GM18870 (cell line): ENCODE data around the gene MND1.

Experiments
- ATAC-seq: cut with Tn5 transposase; IDR thresholded peaks from one replicate; pipeline ENCODE4 v1.9.1; 2021; ENCODE audit warnings: moderate library complexity; ENCODE audit not compliant: unreplicated experiment

Gene MND1

GRCh38 chr4:153344131-153345011, at the start of gene MND1:
Gene MND1 (plus strand): TSS chr4:153344688. CDS start chr4:153344738, 50 bp downstream.
- peak; percentile 45 for ATAC-seq

- ATAC-seq: no peak
Measured at GRCh38 chr4:153295131-153295755, 49.2 kb upstream of the MND1 start.

GRCh38 chr4:153296040-153296823, 48.3 kb upstream of the MND1 start:
- no peak for ATAC-seq

- ATAC-seq: no peak
Measured at GRCh38 chr4:153297116-153297515, 47.4 kb upstream of the MND1 start.

GRCh38 chr4:153310793-153311192, 33.7 kb upstream of the MND1 start:
- no peak for ATAC-seq

GRCh38 chr4:153314915-153315314, 29.6 kb upstream of the MND1 start:
- ATAC-seq: no peak

GRCh38 chr4:153318696-153319320, 25.7 kb upstream of the MND1 start:
- ATAC-seq: no peak

- ATAC-seq: no peak
Measured at GRCh38 chr4:153322791-153323190, 21.7 kb upstream of the MND1 start.

- no peak for ATAC-seq
Measured at GRCh38 chr4:153324046-153324445, 20.4 kb upstream of the MND1 start.

GRCh38 chr4:153325558-153325957, 18.9 kb upstream of the MND1 start:
- no peak for ATAC-seq

GRCh38 chr4:153326513-153326912, 18.0 kb upstream of the MND1 start:
- no peak for ATAC-seq

- ATAC-seq: no peak
Measured at GRCh38 chr4:153327247-153327646, 17.2 kb upstream of the MND1 start.

- ATAC-seq: no peak
Measured at GRCh38 chr4:153332936-153333335, 11.6 kb upstream of the MND1 start.

GRCh38 chr4:153333874-153334273, 10.6 kb upstream of the MND1 start:
- ATAC-seq: no peak

GRCh38 chr4:153335665-153336064, 8.8 kb upstream of the MND1 start:
- ATAC-seq: no peak

GRCh38 chr4:153337686-153338085, 6.8 kb upstream of the MND1 start:
- no peak for ATAC-seq

GRCh38 chr4:153341575-153342090, 2.9 kb upstream of the MND1 start:
- no peak for ATAC-seq

GRCh38 chr4:153342751-153343552, 1.5 kb upstream of the MND1 start:
- ATAC-seq: no peak

- ATAC-seq: peak; percentile 3
Measured at GRCh38 chr4:153345012-153345981, 809 bp downstream of the MND1 start.
